ENCODE measurements around the gene DYNC1LI1. TPM values are rescaled to one million over a fixed set of nuclear protein-coding genes. Genes with fewer than 3 reads are reported as not detected.

Gene DYNC1LI1
- total RNA-seq, 1 experiment from 2014 or later, result 56.2 TPM

DNA sequence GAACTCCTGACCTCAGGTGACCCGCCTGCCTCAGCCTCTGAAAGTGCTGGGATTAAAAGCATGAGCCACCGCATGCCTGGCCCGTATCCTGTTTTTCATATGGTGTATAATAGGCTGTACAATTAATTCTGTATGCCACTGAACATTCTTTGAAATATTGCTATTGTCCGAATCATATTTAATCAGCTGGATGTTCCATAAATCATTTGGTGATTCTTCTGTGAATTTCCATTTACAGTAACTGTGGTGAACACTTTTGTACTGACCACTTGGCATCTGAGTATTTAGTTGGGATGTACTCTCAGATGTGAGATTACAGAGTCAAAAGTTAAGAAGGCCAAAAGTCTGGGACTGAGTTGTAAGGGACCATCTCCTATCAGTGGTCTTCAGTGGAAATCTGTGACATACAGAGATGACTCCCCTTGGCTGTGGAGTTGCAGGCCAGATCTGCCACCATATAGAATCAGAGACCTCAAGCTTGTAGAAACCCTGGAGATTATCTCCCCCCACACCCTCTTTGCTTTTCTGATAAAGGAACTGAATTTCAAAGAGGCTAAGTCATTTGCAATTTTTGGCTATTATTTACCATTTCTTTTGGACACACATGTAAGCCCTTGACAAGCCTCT, 25.7 kb upstream of the DYNC1LI1 start:
- Histone ChIP-seq H3T11ph (ENCODE audit: low read length) (no peak overlapping the region), H4K91ac (ENCODE audit: insufficient read length, low read depth, low read length) (no peak overlapping the region), H3K9me3 (ENCODE audit: control insufficient read depth, low read depth, low read length) (no peaks in the 10 kb centered on the region), H2BK12ac (ENCODE audit: insufficient read length, low read depth, low read length) (no peak overlapping the region), H3K4ac (ENCODE audit: low read depth, low read length) (no peak overlapping the region), H3K23ac (ENCODE audit: insufficient read length, low read depth, low read length) (no peak overlapping the region), H2BK120ac (ENCODE audit: low read depth, low read length, poor library complexity, severe bottlenecking) (no peak overlapping the region), H3K79me2 (ENCODE audit: insufficient read depth, low read length) (no peaks in the 10 kb centered on the region), H3K27ac (ENCODE audit: insufficient read length, low read depth, low read length) (no peak overlapping the region), H4K5ac (ENCODE audit: insufficient read length, low read depth, low read length) (no peak overlapping the region), H2BK5ac (ENCODE audit: insufficient read length, low read length) (no peak overlapping the region), H3K9ac (ENCODE audit: extremely low read depth, insufficient read length, low read length) (no peak overlapping the region), H2BK15ac (ENCODE audit: low read depth, low read length) (no peak overlapping the region), H4K20me1 (ENCODE audit: control insufficient read depth, insufficient read depth, insufficient read length) (no peaks in the 10 kb centered on the region), H3K18ac (ENCODE audit: insufficient read length, low read depth, low read length) (no peak overlapping the region), H3K4me1 (ENCODE audit: insufficient read depth, low read length) (peaks cover 4% of the 10 kb centered on the region), H4K8ac (replicated peaks; ENCODE audit: insufficient read length, low read depth, low read length) (no peak overlapping the region), H2BK20ac (ENCODE audit: low read depth, low read length, poor library complexity, severe bottlenecking) (no peak overlapping the region), H3K56ac (ENCODE audit: insufficient read length, low read depth, low read length) (no peak overlapping the region), H3K79me1 (ENCODE audit: insufficient read depth, low read depth, low read length, poor library complexity, severe bottlenecking) (no peaks in the 10 kb centered on the region), H3K27me3 (ENCODE audit: insufficient read depth, low read length) (peaks cover 2% of the 10 kb centered on the region; the same call in 1 of the 2 replicates), H3K14ac (ENCODE audit: insufficient read depth, low read length) (no peak overlapping the region), H2AFZ (ENCODE audit: low read length) (no peak overlapping the region), H2AK5ac (ENCODE audit: insufficient read length, low read length) (no peak overlapping the region), H3K23me2 (ENCODE audit: insufficient read length, low read depth, low read length, poor library complexity, severe bottlenecking) (peaks cover 4% of the 10 kb centered on the region), H3K4me2 (ENCODE audit: insufficient read depth, insufficient read length, low read length) (no peak overlapping the region)
- no peaks in the 10 kb centered on the region for H3K36me3 Mint-ChIP-seq (ENCODE audit: insufficient read depth in 1 of 3, low read depth in 3 of 3)
- peaks cover 38 to 39% of the 10 kb centered on the region in 2 experiments for H3K4me1 Mint-ChIP-seq
- no CpG with 5 or more reads among the region's 4 CpGs for WGBS (ENCODE audit: extremely low coverage, insufficient read length, low lambda C conversion rate)
- no peak overlapping the region for H3K4me3 Mint-ChIP-seq
- TF ChIP-seq, protein P1, sequence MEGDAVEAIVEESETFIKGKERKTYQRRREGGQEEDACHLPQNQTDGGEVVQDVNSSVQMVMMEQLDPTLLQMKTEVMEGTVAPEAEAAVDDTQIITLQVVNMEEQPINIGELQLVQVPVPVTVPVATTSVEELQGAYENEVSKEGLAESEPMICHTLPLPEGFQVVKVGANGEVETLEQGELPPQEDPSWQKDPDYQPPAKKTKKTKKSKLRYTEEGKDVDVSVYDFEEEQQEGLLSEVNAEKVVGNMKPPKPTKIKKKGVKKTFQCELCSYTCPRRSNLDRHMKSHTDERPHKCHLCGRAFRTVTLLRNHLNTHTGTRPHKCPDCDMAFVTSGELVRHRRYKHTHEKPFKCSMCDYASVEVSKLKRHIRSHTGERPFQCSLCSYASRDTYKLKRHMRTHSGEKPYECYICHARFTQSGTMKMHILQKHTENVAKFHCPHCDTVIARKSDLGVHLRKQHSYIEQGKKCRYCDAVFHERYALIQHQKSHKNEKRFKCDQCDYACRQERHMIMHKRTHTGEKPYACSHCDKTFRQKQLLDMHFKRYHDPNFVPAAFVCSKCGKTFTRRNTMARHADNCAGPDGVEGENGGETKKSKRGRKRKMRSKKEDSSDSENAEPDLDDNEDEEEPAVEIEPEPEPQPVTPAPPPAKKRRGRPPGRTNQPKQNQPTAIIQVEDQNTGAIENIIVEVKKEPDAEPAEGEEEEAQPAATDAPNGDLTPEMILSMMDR (conservative IDR thresholded peaks at IDR 0.05), result no peak
- H3K9me3 Mint-ChIP-seq, result no peaks in the 10 kb centered on the region
- H3K27ac Mint-ChIP-seq, result no peak overlapping the region
- DNase-seq, result no peak
- peaks cover 26% of the 10 kb centered on the region for H3K27me3 Mint-ChIP-seq (ENCODE audit: low read depth)

Data from H9 (cell line).